AG04449 (cell line): Measurements from ENCODE around the gene ZNF500.
"Not testable (repeated sequence)": the region's sequence is repeated elsewhere in the genome, so short reads cannot be mapped to it uniquely, and the experiment has no call there.

Source experiments
- CTCF ChIA-PET: fragments of 350-600 bp; formaldehyde crosslinking; extraction: SDS; loops from one replicate; lab custom pipeline; 2021; ENCODE audit warnings: antibody characterized with exemption; lab: Yijun Ruan, JAX
- POLR2A ChIA-PET: fragments of 400-600, 350-600 bp; formaldehyde crosslinking; extraction: SDS; loops from one replicate; lab custom pipeline; 2020; ENCODE audit warnings: antibody characterized with exemption, inconsistent platforms; lab: Yijun Ruan, JAX
- DNase-seq: peaks from one replicate; pipeline ENCODE4 v3.0.0-alpha.2; 2010; ENCODE audit warnings: low read depth, low spot score
- H3K4me3 ChIP-seq: 2 replicates; pipeline ENCODE4 v1.5.1; 2011; ENCODE audit warnings: low read depth, mild to moderate bottlenecking, control low read depth, low read length
- TF ChIP-seq, protein P1 (sequence below): IDR thresholded peaks from one replicate; pipeline ENCODE4 v1.5.1; 2011; ENCODE audit warnings: mild to moderate bottlenecking, moderate library complexity, low read length, control low read depth, inconsistent platforms; ENCODE audit not compliant: insufficient read depth; ENCODE audit errors: missing control alignments

ZNF500 gene

DNA sequence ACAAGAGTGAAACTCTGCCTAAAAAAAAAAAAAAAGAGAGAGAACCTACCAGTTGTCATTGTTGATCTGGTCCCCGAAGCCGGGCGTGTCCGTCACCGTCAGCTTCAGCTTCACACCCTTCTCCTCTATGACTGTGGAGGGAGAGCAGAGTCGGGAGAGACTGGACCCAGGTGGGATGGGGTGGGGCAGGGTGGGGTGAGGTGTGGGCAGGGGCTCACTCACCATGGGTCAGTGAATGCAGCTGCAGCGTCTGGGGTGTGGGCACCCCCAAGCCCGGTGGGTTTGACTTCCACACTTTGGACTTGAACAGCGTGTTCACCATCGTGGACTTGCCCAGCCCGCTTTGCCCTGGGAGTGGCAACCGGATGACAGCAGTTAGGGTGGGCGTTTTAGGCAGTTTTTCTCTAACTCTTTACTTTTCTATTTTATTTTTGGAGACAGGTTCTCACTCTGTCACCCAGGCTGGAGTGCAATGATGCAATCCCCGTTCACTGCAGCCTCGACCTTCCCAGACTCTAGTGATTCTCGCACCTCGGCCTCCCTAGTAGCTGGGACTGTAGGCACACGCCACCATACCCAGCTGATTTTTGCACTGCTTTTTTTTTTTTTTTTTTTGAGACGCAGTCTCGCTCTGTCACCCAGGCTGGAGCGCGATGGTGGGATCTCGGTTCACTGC, 18.9 kb upstream of the ZNF500 start:
- ChIA-PET CTCF (no interaction called here), POLR2A (interaction anchor here (1.0 kb wide), 1 partner anchor 17 kb away, joined by 3 read pairs; the partner anchor contains the start of gene ROGDI)
- TF ChIP-seq, protein P1, sequence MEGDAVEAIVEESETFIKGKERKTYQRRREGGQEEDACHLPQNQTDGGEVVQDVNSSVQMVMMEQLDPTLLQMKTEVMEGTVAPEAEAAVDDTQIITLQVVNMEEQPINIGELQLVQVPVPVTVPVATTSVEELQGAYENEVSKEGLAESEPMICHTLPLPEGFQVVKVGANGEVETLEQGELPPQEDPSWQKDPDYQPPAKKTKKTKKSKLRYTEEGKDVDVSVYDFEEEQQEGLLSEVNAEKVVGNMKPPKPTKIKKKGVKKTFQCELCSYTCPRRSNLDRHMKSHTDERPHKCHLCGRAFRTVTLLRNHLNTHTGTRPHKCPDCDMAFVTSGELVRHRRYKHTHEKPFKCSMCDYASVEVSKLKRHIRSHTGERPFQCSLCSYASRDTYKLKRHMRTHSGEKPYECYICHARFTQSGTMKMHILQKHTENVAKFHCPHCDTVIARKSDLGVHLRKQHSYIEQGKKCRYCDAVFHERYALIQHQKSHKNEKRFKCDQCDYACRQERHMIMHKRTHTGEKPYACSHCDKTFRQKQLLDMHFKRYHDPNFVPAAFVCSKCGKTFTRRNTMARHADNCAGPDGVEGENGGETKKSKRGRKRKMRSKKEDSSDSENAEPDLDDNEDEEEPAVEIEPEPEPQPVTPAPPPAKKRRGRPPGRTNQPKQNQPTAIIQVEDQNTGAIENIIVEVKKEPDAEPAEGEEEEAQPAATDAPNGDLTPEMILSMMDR: no peak

DNA sequence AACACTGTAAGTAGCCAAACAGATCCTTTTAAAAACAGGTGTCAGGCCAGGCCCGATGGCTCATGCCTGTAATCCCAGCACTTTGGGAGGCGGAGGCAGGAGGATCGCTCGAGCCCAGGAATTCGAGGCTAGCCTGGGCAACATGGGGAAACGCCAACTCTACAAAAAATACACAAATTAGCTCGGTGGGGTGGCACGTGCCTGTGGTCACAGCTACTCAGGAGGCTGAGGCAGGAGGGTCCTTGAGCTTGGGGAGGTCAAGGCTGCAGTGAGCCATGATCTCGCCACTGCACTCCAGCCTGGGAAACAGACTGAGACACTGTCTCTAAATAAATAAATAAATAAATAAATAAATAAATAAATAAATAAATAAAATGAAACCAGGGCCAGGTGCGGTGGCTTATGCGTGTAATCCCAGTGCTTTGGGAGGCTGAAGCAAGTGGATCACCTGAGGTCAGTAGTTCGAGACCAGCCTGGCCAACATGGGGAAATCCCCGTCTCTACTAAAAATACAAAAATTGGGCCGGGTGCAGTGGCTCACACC, 17.6 kb upstream of the ZNF500 start:
- CTCF ChIA-PET, H3K4me3 ChIP-seq, DNase-seq, POLR2A ChIA-PET: not testable (repeated sequence)

More for the DNA sequence above, 18.9 kb upstream of the ZNF500 start:
- H3K4me3 ChIP-seq: no peak overlapping the region
- DNase-seq: no peak

DNA sequence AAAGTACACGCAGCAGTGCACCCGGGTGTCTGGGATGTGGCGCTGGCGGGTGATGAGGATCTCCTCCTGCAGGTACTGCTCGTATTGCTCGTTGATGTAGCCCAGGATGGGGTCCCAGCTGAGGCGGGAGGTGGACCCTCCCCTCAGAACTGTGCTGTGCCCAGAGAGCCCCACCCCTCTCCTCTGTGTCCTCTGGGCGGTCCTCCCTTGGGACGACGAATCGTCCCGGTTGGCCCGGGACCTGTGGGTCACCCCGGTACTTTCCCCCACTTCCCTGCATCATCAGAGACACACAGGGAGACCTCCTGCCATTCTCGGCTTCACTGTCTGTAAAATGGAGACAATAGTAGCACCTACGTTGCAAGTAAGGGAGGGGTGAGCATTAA, 17.0 kb upstream of the ZNF500 start:
- CTCF ChIA-PET: no interaction called here
- DNase-seq: no peak
- POLR2A ChIA-PET: no interaction called here
- TF ChIP-seq, protein P1: no peak
- no peak overlapping the region for H3K4me3 ChIP-seq

DNA sequence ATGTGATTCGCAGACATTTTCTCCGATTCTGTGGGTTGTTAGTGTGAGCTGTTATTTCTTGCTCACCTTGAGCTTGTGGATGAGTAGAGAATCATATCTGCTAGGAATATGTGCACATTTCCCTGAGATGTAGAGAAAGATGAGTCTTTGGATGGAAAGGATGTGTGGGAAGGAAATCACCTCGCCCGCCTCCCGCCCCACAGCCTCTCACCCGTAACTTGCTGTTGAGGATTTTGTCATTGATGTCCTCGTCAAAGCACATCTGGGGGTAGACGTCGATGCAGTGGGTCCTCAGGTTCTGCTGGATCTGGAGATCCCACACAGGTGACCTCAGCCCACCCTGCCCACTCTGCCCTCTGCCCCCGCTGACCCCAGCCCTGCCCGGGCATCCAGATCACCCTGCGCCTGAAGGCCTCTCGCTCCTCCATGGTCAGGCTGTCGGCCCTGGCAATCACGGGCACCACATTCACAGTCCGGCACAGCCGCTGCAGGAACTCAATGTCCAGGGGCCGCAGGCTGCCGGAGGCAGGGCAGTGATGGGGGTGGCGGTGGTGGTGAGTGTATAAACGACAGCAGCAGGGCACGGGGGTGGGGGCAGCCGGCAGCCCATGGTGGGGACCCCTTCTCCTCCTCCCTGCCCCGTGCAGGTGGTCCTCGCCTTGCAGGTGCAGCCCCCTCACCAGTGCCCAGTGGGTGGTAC, 16.4 kb upstream of the ZNF500 start:
- ChIA-PET POLR2A (no interaction called here), CTCF (no interaction called here)
- no peak for DNase-seq
- H3K4me3 ChIP-seq: no peak overlapping the region
- TF ChIP-seq, protein P1: no peak

DNA sequence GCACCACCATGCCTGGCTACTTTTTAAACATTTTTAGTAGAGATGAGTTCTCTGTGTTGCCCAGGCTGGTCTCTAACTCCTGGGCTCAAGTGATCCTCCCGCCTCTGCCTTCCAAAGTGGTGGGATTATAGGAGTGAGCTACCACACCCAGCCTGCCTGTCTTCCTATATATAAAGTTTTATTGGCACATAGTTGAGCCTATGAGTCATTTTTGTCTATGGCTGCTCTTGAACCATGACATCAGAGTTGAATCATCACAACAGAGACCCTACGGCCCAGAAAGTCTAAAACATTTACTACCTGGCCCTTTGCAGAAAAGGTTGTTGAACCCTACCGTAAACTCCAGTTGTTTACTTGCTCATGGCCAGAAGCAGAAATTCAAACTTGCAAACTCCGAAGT, 13.3 kb upstream of the ZNF500 start:
- H3K4me3 ChIP-seq: no peak overlapping the region
- ChIA-PET CTCF (no interaction called here), POLR2A (no interaction called here)
- DNase-seq: no peak
- TF ChIP-seq, protein P1: no peak

DNA sequence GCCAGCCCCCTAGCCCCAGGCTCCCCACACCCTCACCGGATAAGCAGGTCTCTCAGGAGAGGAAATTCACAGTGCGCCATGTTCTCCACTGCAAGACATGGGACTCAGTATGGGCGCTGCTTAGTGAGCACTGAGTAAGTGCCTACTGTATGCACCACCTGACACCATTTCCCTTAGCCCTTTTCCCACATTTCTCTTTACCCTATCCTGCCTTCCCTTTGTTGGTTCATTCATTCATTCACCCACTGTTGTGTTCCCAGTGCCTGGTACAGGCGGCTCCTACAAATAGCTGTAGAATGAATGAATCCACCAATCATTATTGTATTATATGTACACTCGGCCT, 11.1 kb upstream of the ZNF500 start:
- ChIA-PET POLR2A (no interaction called here), CTCF (no interaction called here)
- H3K4me3 ChIP-seq: no peak overlapping the region
- TF ChIP-seq, protein P1: no peak
- DNase-seq: no peak
